ENCODE measurements around the gene PPTC7. TPM values are rescaled to one million over a fixed set of nuclear protein-coding genes. Genes with fewer than 3 reads are reported as not detected.
"Not testable (repeated sequence)": the region's sequence is repeated elsewhere in the genome, so short reads cannot be mapped to it uniquely, and the experiment has no call there.

The PPTC7 gene
- total RNA-seq, 1 experiment from 2014 or later: 18.3 TPM

GRCh38 chr12:110577864-110578693, 5.0 kb downstream of the PPTC7 start:
- DNase-seq: peak; percentile 40 to 90
- CTCF ChIA-PET: interaction anchor here (0.7 kb wide), 1 partner anchor 37 kb away, joined by 6 read pairs; no protein-coding TSS in a partner anchor

DNA sequence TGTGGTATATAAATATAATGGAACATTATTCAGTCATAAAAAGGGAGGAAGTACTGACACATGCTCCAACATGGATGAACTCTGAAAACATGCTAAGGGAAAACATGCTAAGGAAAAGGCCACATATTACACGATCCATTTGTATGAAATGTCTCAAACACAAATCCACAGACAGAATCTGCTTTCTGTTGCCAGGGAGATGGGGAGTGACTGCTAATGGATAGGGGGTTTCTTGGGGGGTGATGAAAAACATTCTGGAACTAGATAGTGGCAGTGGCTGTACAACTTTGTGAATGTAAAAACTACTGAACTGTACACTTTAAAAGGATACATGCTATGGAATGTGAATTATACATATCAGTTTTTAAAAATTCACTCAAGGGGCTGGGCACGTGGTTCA, 6.6 kb downstream of the PPTC7 start:
- BruUV-seq (replicated peaks): no TSS peak
- Histone ChIP-seq H3K9me2 (ENCODE audit: insufficient read depth) (no peaks in the 10 kb centered on the region), H4K20me1 (ENCODE audit: insufficient read depth) (peaks cover 20% of the 10 kb centered on the region), H3K79me2 (ENCODE audit: low read depth) (peaks cover 99% of the 10 kb centered on the region), H3K27me3 (ENCODE audit: insufficient read depth, low read depth) (no peaks in the 10 kb centered on the region), H3K4me2 (no peak overlapping the region), H3K36me3 (ENCODE audit: low read depth) (0 out of 2 replicates have a peak, but pooled peaks cover 5% of the 10 kb centered on the region), H3F3A (ENCODE audit: insufficient read depth, low read depth) (peaks cover 40% of the 10 kb centered on the region), H2AFZ (no peak overlapping the region), H3K27ac (peak overlapping the region; percentile 98), H3K4me3 (no peak overlapping the region), H3K9me3 (ENCODE audit: insufficient read depth, low read depth) (peaks cover 18% of the 10 kb centered on the region), H3K4me1 (replicated peaks; ENCODE audit: insufficient read depth) (peaks cover 68% of the 10 kb centered on the region)
- TF ChIP-seq CTCF (conservative IDR thresholded peaks at IDR 0.05) (no peak), EZH2 (IDR thresholded peaks at IDR 0.05; ENCODE audit: low read depth) (no peak)
- no peak for DNase-seq
- POLR2A ChIA-PET (ENCODE audit: unreplicated experiment): no interaction called here
- intact Hi-C loops (cut with micrococcal nuclease; ENCODE audit: unreplicated experiment): no loop called here
- CTCF ChIA-PET: interaction anchor here (0.7 to 1.7 kb wide), 2 partner anchors 8 to 1094 kb away, joined by 6 to 13 read pairs; no protein-coding TSS in a partner anchor

More at GRCh38 chr12:110577864-110578693, 5.0 kb downstream of the PPTC7 start:
- Histone ChIP-seq H3K9me2 (ENCODE audit: insufficient read depth) (no peaks in the 10 kb centered on the region), H3K27ac (peak overlapping the region; percentile 98), H3K4me3 (peak overlapping the region; percentile 43; the same call in 1 of the 2 replicates), H4K20me1 (ENCODE audit: insufficient read depth) (peaks cover 27% of the 10 kb centered on the region), H3K79me2 (ENCODE audit: low read depth) (peaks cover 98% of the 10 kb centered on the region), H2AFZ (0 out of 2 replicates have a peak overlapping the region, but pooled peaks have one; percentile 17), H3K27me3 (ENCODE audit: insufficient read depth, low read depth) (no peaks in the 10 kb centered on the region), H3K4me1 (replicated peaks; ENCODE audit: insufficient read depth) (peaks cover 71% of the 10 kb centered on the region), H3K36me3 (ENCODE audit: low read depth) (0 out of 2 replicates have a peak, but pooled peaks cover 4% of the 10 kb centered on the region), H3F3A (ENCODE audit: insufficient read depth, low read depth) (peaks cover 40% of the 10 kb centered on the region), H3K9me3 (ENCODE audit: insufficient read depth, low read depth) (peaks cover 6% of the 10 kb centered on the region; the same call in 1 of the 2 replicates), H3K4me2 (peak overlapping the region; percentile 80)
- no TSS peak for BruUV-seq (replicated peaks)
- intact Hi-C loops (cut with micrococcal nuclease; ENCODE audit: unreplicated experiment): loop anchor here (1.0 kb wide), 1 partner anchor 12 kb away; no protein-coding TSS in a partner anchor
- TF ChIP-seq CTCF (conservative IDR thresholded peaks at IDR 0.05) (no peak), EZH2 (IDR thresholded peaks at IDR 0.05; ENCODE audit: low read depth) (no peak)
- POLR2A ChIA-PET (ENCODE audit: unreplicated experiment): interaction anchor here (0.8 kb wide), 1 partner anchor 18 kb away, joined by 3 read pairs; no protein-coding TSS in a partner anchor

- Histone ChIP-seq H4K20me1 (ENCODE audit: insufficient read depth) (peaks cover 12% of the 10 kb centered on the region), H3K4me3 (no peak overlapping the region), H3K4me2 (peak overlapping the region; percentile 34; the same call in 1 of the 2 replicates), H3K36me3 (ENCODE audit: low read depth) (0 out of 2 replicates have a peak, but pooled peaks cover 5% of the 10 kb centered on the region), H3K27ac (0 out of 2 replicates have a peak overlapping the region, but pooled peaks have one; percentile 20), H3K4me1 (replicated peaks; ENCODE audit: insufficient read depth) (peaks cover 57% of the 10 kb centered on the region), H3K9me2 (ENCODE audit: insufficient read depth) (no peaks in the 10 kb centered on the region), H2AFZ (no peak overlapping the region), H3K9me3 (ENCODE audit: insufficient read depth, low read depth) (peaks cover 20% of the 10 kb centered on the region), H3K79me2 (ENCODE audit: low read depth) (peaks cover 90% of the 10 kb centered on the region), H3K27me3 (ENCODE audit: insufficient read depth, low read depth) (no peaks in the 10 kb centered on the region), H3F3A (ENCODE audit: insufficient read depth, low read depth) (peaks cover 39% of the 10 kb centered on the region)
- POLR2A ChIA-PET (ENCODE audit: unreplicated experiment): interaction anchor here (0.6 to 1.1 kb wide), 4 partner anchors 12 to 39 kb away, joined by 3 to 24 read pairs (median 8); partner anchors contain the start of gene TCTN1
- DNase-seq: peak in 1 of 2 experiments; percentile 44
- no peak for TF ChIP-seq EZH2 (IDR thresholded peaks at IDR 0.05; ENCODE audit: low read depth)
- TF ChIP-seq CTCF (conservative IDR thresholded peaks at IDR 0.05): no peak
- CTCF ChIA-PET: interaction anchor here (0.5 to 1.7 kb wide), 7 partner anchors 9 to 315 kb away, joined by 3 to 13 read pairs (median 5); no protein-coding TSS in a partner anchor
- intact Hi-C loops (cut with micrococcal nuclease; ENCODE audit: unreplicated experiment): no loop called here
- no TSS peak for BruUV-seq (replicated peaks)
Observed at GRCh38 chr12:110575326-110575725, 7.8 kb downstream of the PPTC7 start.

- intact Hi-C loops (cut with micrococcal nuclease; ENCODE audit: unreplicated experiment); H3K4me2 ChIP-seq; H3K9me2 ChIP-seq (ENCODE audit: insufficient read depth); H3K4me3 ChIP-seq; BruUV-seq (replicated peaks); H3K27me3 ChIP-seq (ENCODE audit: insufficient read depth, low read depth); H2AFZ ChIP-seq; H3K36me3 ChIP-seq (ENCODE audit: low read depth); DNase-seq: not testable (repeated sequence)
- Histone ChIP-seq H3K79me2 (ENCODE audit: low read depth) (peaks cover 85% of the 10 kb centered on the region), H3F3A (ENCODE audit: insufficient read depth, low read depth) (peaks cover 34% of the 10 kb centered on the region), H3K27ac (0 out of 2 replicates have a peak overlapping the region, but pooled peaks have one; percentile 20), H3K4me1 (replicated peaks; ENCODE audit: insufficient read depth) (peaks cover 51% of the 10 kb centered on the region), H3K9me3 (ENCODE audit: insufficient read depth, low read depth) (peaks cover 21% of the 10 kb centered on the region), H4K20me1 (ENCODE audit: insufficient read depth) (peaks cover 12% of the 10 kb centered on the region)
- ChIA-PET CTCF (interaction anchor here (1.7 kb wide), 1 partner anchor 10 kb away, joined by 13 read pairs; no protein-coding TSS in a partner anchor), POLR2A (ENCODE audit: unreplicated experiment) (interaction anchor here (0.6 to 1.1 kb wide), 2 partner anchors 13 to 527 kb away, joined by 3 to 24 read pairs; no protein-coding TSS in a partner anchor)
Observed at GRCh38 chr12:110574717-110575230, 8.3 kb downstream of the PPTC7 start.
